ENCODE measurements around the gene CORIN.

- no peak for TF ChIP-seq CTCF (IDR thresholded peaks at IDR 0.05)
- TF ChIP-seq POLR2A (IDR thresholded peaks at IDR 0.05): no peak
These were observed 123.6 kb downstream of the CORIN start for GRCh38 chr4:47714269-47714668.

All from breast epithelium (tissue), 3 donors.